Activated CD4-positive, CD25-positive, alpha-beta regulatory T cell (primary cell): Measurements from ENCODE around the gene KAZN.

Source experiments
- DNase-seq, 4 experiments: peaks; one replicate each; lab custom pipeline; 2025; lab: John Stamatoyannopoulos, UW

Gene KAZN

GRCh38 chr1:14713077-14713476 is 114.6 kb downstream of the KAZN start:
- no peak for DNase-seq

DNA sequence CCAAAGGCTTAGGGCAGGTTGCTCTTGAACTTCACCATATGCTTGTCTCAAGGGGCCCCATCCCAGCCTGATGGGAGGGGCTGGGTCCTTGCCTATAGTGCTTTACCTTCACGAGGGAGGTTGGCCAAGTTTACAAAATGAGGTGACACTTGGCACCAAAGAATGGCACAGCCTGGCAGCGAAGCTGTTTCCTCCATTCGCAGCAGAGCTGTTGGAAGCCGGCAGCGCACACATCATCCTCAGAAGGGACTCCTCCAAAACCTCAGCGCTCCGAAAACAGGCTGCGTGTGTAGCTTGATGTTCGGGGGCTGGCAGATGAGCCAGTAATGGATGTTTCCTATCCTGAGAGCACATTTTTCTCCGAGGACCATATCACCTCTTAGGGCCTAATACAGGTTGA is 116.8 kb downstream of the KAZN start:
- DNase-seq, result no peak

GRCh38 chr1:14715802-14716201 is 117.3 kb downstream of the KAZN start:
- no peak for DNase-seq

DNA sequence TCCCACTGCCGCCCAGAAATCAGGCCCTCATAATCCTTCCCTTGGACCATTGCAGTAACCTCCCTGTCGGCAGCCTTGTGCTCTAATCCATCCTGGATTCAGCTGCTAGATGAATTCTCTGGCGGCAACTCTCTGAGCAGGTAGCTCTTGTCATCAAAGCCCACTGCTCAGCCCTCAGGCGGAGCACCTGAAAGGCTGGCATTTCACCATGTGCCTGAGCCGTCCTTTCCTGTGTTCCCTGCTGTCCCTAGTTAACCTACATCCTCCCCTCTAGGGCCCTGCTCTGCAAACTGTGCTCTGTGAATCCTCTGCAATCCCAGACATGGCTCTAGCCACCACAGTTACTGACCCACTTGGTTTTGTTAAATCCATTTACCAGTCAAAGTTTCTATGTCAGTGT is 118.0 kb downstream of the KAZN start:
- DNase-seq, result no peak

GRCh38 chr1:14718476-14718875 is 120.0 kb downstream of the KAZN start:
- DNase-seq, result no peak

DNA sequence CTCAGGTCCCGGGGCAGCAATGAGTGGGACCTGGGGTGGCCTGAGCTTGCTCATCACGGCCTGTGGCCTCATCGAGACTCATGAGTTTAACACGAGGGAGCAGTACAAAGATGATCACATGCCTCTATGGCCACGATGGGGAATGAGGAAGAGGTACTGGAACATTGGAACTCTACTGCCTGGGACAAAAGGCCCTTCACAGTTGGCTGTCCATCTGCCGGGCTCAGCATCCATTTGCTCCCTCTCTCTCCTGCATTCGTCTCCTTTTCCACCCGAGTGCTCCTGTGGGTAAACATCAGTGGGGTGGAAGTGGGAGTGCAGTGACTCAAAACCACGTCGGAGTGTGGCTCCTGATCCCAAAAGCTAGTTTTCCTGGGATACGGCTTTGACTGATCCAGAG is 124.9 kb downstream of the KAZN start:
- DNase-seq, result no peak

DNA sequence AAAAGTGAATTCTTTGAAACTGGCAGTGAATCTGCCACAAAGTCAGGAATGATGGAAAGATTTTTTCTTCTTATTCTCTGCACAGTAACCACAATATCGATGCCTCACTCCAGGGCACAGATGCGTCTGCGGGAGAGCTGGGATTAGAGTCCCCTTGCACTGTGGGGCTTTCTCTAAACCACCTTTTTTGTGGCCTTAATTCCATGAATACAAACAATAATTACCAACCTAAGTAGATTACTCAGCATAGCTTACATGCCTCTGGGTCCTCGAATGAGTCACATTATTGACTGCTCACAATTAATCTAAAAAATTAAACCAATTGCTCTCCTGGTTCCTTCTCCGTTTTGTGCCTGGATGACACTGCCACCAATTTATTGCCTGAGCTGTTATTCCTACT is 125.8 kb downstream of the KAZN start:
- no peak for DNase-seq

DNA sequence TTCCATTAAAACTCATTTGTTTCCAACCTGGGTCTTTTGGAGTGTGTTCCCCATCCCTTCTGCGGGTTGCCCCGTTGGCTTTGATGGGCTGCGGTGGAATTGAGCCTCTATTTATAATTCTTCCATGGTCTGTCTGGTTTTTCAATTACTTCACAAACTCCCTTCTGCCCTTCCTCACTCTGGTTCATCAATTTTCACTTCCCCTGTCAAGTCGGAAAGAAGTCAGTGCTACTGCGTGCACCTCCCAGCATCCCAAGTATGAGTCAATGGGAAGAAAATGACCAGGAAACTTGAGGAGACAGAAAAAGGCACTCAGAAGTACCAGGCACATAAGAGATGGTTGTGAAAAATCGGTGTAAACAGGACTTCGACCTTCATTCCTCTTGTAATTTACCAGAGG is 126.2 kb downstream of the KAZN start:
- no peak for DNase-seq

GRCh38 chr1:14725238-14725637 is 126.8 kb downstream of the KAZN start:
- no peak for DNase-seq

DNA sequence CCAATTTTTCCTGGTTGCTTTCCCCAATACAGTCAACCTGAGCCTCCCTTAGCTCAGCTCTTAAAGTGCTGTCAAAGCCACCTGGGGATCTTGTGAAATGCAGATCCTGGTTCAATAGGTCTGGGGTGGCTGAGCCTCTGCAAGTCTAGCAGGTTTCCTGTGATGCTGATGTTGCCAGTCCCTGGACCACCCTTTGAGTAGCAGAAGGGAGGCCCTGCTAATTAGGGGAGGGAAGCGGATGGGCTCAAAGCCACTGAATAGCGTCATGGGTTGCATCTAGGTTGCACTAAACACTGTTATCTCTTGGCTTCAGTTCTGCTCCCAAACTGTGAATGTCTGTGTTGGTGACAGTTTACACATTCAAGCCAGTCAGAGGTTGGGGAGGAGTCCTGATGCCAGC is 127.2 kb downstream of the KAZN start:
- DNase-seq, result no peak

DNA sequence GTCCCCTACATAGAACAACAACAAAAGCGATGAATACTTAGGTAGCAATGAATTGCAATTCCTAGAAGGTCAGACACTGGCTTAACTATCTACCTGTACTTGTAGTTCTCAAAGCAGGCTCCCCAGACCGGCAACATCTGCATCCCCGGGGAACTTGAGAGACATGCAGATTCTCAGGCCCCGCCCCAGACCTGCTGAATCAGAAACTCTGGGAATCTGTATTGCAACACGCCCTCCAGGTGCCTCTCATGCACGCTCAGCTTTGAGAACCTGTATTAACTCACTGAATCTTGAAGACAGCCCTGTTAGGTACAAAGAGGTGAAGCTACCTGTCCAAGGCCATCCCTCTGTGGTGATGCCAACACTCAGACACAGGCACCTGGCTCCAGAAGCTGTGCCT is 128.1 kb downstream of the KAZN start:
- no peak for DNase-seq

DNA sequence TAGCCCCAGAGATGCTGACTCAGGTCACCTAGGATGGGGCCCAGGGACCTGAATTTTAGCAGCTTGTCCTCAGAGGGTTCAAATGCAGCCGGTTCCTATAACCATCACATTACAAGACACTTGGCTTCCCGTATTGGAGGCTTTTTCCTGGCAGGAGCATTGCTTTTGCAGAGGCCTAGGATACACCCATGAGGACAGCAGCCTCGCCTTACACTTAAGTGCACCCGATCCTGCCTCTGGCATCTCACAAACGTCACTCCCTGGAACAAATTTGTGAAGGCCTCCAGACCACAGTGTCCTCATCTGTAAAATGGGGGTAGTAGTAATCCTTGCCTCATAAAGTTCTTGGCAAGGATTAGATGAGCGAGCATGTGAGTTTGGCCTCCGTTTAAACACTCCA is 130.0 kb downstream of the KAZN start:
- no peak for DNase-seq

DNA sequence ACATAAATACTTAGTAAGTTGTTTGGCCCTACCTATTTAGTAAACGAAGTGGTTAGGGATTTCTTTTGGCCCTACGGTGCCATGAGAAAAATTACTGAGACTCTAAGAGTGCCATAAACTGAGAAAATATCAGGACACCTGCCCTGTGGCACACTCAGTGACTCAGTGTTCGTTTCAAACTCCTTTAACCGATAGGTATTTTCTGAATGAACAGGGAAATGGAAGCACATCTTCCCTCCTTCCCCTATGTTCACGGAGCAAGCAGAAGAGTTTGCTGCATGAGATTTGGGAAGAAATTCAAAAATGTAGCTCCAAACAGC is 134.2 kb downstream of the KAZN start:
- DNase-seq, result no peak

DNA sequence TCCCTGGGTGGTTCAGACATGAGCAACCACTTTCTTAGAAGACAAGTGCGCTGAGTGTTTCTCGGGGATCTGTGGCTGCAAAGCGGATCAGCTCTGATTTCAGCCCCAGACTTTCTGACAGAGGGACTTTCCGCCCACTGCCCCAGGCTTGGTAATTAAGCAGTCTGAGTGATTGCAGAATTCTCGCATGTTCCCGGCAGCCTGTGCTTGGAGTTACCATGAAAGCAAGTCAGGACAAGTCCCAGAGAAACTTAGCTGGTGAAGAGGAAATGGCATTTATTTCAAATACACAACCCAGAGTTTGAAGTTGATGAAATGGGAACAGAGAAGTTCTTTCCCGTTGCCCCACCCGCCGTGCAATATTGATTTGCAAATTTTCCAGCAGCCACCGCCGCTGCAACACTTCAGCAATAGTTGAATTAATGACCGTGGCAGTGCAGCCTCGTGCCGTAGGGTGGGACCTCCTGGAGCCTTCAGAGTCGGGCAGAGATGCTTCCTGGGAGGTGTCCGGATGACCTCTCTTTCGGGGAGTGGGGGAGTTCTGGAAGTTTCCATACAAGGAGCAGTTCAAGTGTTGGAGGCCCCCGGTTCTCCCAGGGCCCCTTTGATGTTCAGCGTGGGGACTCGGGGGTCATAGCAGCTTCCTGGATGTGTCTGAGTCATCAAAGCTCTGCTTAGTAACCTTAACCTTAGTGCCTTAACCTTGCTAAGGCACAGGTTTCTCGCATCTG is 134.7 kb downstream of the KAZN start:
- DNase-seq, result no peak

GRCh38 chr1:14733779-14734140 is 135.3 kb downstream of the KAZN start:
- DNase-seq, result no peak

- no peak for DNase-seq
These were observed 137.4 kb downstream of the KAZN start for GRCh38 chr1:14735841-14736240.

DNA sequence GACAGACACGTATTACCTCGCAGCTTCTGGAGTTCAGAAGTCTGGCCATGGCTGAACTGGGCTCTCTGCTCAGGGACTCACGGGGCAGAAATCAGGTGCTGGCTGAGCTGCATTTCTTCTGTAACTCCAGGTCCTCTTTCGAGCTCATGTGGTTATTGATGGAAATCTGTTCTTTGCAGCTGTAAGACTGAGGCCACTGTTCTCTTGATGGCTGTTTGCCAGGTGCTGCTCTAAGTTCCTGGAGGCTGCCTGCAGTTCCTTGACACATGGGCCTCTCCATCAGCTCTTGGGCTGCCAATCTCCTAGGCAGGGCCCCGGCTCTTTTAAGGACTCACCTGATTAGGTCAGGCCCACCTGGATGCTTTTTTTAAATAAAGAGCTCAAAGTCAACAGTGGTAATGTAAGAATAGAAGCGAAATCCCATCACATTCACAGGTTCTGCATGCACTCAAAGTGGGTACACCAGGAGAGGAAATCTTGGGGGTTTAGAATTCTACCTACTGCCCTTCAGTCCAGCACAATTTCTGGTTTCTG is 139.1 kb downstream of the KAZN start:
- no peak for DNase-seq

DNA sequence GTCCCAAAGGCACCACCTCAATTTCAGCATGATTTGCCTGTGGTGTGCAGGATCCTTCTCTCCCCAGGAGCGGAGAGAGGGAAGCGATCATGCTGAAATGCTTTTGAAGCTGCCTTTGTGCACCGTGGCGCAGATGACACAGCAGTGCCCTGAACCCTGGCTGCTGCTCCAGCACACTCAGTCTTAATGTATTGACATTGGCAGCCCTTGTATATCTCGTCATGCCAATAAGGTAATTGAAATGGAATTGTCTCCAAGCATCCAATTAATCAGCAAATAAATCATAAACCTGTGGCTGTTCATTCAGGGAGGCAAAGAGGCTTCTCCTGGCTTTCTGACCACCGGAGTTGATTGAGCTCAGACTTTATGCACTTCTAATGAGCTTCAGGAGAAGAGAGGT is 139.8 kb downstream of the KAZN start:
- DNase-seq, result no peak

DNA sequence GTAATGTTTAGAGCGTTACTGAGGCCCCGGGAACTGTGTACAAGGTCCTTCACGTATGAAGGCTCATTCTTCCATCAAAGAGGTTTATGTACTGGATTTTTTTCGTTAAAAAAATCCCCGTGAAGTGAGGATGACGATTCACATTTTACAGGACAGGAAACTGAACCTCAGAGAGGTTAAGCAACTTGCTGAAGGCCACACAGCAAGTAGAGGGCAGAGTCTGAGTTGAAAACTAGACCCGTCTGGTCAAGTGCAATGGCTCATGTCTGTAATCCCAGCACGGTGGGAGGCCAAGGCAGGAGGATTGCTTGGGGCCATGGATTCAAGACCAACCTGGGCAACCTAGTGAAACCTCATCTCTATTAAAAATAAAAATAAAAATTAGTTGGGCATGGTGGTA is 140.2 kb downstream of the KAZN start:
- no peak for DNase-seq

DNA sequence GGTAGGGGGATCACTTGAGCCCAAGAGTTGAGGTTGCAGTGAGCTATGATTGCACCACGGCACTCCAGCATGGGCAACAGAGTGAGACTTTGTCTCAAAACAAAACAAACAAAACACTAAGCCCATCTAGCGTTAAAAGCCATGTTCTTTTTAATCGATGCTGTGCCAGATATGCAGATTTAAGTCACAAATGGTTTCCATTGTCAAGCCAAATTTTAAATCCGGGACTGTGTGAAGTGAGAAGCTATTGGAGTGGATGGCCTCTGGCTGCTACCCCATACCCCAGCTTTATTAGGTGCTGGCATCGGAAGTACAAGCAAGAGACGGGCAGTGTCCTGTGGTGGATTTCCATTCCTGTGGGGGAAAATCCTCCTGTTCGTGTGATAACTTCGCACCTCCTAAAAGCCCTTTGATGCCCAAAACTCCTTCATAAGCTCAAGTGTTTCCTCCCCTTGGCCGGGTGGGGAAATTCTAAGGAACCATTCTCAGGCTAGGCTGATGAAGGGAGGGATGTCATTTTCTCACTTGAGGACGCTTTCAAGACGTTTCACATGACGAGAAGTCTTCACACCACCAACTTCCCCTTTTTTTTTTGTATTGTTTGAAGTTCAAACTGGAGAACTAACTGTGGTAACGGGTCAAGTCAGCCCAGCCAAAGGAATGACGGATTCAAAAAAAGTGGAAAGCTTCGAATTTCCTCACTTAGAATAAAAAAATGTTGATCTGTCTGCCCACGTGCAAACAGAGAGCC is 140.8 kb downstream of the KAZN start:
- DNase-seq, result no peak

DNA sequence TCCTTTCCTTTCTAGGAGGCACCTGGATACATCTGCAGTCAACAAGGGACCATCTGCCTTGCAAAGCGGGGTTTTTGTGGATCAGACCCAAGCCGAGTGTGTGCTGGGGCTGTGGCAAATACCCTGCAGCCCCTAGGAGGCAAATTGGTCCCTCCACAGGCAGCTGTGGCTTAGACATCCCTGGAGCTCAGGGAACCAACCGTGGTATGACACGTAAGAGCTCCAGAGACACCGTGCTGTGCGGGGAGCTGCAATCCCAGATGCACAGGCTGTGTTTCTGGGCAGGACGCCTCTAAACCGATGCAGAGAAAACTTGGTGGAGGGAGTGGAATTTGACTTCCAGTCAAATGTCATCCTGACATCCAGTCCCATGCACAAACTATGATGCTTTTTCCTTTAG is 141.5 kb downstream of the KAZN start:
- no peak for DNase-seq

GRCh38 chr1:14741082-14741481 is 142.6 kb downstream of the KAZN start:
- DNase-seq, result no peak

GRCh38 chr1:14741532-14741931 is 143.0 kb downstream of the KAZN start:
- no peak for DNase-seq
